Right cardiac atrium (tissue), 5 donors: ENCODE data around the gene TMPRSS5. TPM values are rescaled to one million over a fixed set of nuclear protein-coding genes. Genes with fewer than 3 reads are reported as not detected.

ENCODE experiments used
- ATAC-seq, 2 donors: fragments of 200-7000 bp; cut with Tn5 transposase; one replicate each; pipeline versions ENCODE4 v1.8.0 to v1.9.1; 2020; ENCODE audit warnings: moderate library complexity in 2 of 2, mild to moderate bottlenecking in 1 of 2
- DNase-seq, 3 donors: peaks; one replicate each; pipeline ENCODE4 v3.0.0-alpha.2; 2020
- H3K27ac ChIP-seq: one replicate; pipeline ENCODE4 v1.5.1; 2013; ENCODE audit warnings: mild to moderate bottlenecking, low read length, control low read depth, moderate library complexity
- H3K27me3 ChIP-seq: one replicate; pipeline ENCODE4 v1.6.1; 2013; ENCODE audit not compliant: control insufficient read depth, insufficient read depth
- H3K4me1 ChIP-seq: one replicate; pipeline ENCODE4 v1.6.1; 2013; ENCODE audit warnings: low read length; ENCODE audit not compliant: control insufficient read depth, insufficient read depth
- H3K4me3 ChIP-seq: one replicate; pipeline ENCODE4 v1.5.1; 2013; ENCODE audit warnings: low read length, control low read depth
- H3K9me3 ChIP-seq: one replicate; pipeline ENCODE4 v1.6.1; 2013; ENCODE audit warnings: low read length; ENCODE audit not compliant: control insufficient read depth
- WGBS: extraction: QIAGEN DNeasy Blood & Tissue Kit; methylation state at CpG from one replicate; pipeline ENCODE4 v1.1.7; 2013; 5-methylcytosine and 5-hydroxymethylcytosine counted together
- intact Hi-C, 4 donors: fragments of 100-400 bp; cut with DNase I; formaldehyde crosslinking; loops; one replicate each; pipeline versions ENCODE4 v1.11.0 to v1.14.0; 2022 to 2023
- polyA plus RNA-seq: library from polyadenylated mRNA; stranded (reverse); fragments of 200-250 nt; gene quantifications from one replicate; pipeline ENCODE4 v1.2.3, GENCODE V29; 2013
- total RNA-seq, 4 donors: library from RNA; stranded (reverse); fragmentation: NEBNext Ultra II Directional; extraction: Animal tissue kit (Norgen Biotek cat#: 25700); gene quantifications; one replicate each; pipeline ENCODE4 v1.2.1, GENCODE V29; 2021
- donor health status: healthy with polysubstance abuse.
- donor health status: DM: no; HTN: yes; CAD: no.
- donor health status: DM: no; HTN: no; CAD: no.
- donor health status: DM: no; HTN: yes; CAD: no; lungs with severe emphysema.
- donor health status: DM: yes; HTN: yes; CAD: no.

TMPRSS5 gene
- total and polyA plus RNA-seq, 5 donors = 0.17 to 1.6 (median 0.53) TPM

DNA sequence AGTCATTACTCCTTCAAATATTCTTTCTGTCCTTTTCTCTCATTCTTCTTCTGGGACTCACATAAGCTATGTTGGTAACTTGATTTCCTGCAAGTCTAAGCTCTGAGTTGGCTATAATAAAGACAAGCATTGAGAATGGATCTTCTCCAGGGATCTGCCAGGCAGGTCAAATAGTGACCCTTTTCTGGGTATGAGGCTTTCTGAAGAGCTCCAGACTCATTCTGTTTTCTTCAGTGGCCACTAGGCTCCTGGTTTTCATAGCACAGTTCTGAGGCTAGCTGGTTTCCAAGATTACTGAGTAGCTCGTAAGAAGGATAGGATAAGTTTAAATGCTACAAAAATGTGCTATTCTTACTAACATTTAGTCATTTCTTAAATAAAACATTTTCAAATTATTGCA lies 38.3 kb downstream of the TMPRSS5 start:
- WGBS = 75% methylated on average over 1 of the region's 1 CpG
- no peaks in the 10 kb centered on the region for H3K27me3 ChIP-seq
- ATAC-seq (no peak), DNase-seq (no peak)
- H3K4me3 ChIP-seq = no peak overlapping the region
- no peaks in the 10 kb centered on the region for H3K4me1 ChIP-seq
- no peak overlapping the region for H3K27ac ChIP-seq
- H3K9me3 ChIP-seq = no peaks in the 10 kb centered on the region
- intact Hi-C loops = no loop called here

DNA sequence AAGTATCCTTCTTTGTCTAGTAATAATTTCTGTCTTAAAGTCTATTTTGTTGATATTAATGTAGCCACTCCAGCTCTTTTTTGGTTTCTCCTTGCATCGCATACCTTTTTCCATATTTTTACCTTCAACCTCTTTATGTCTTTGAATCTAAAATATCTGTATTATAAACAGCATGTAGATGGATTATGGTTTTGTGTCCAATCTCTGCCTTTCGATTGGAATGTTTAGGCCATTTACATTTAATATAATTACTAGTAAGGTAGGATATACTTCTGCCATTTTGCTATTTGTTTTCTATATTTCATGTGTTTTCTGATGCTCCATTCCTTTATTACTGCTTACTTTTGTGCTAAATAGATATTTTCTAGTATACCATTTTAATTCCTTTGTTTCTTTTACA lies 39.5 kb downstream of the TMPRSS5 start:
- ATAC-seq (no peak), DNase-seq (no peak)
- 94% methylated on average over 2 of the region's 2 CpGs for WGBS
- Histone ChIP-seq H3K27ac (no peak overlapping the region), H3K9me3 (no peaks in the 10 kb centered on the region), H3K27me3 (no peaks in the 10 kb centered on the region), H3K4me3 (no peak overlapping the region), H3K4me1 (no peaks in the 10 kb centered on the region)
- intact Hi-C loops = no loop called here

DNA sequence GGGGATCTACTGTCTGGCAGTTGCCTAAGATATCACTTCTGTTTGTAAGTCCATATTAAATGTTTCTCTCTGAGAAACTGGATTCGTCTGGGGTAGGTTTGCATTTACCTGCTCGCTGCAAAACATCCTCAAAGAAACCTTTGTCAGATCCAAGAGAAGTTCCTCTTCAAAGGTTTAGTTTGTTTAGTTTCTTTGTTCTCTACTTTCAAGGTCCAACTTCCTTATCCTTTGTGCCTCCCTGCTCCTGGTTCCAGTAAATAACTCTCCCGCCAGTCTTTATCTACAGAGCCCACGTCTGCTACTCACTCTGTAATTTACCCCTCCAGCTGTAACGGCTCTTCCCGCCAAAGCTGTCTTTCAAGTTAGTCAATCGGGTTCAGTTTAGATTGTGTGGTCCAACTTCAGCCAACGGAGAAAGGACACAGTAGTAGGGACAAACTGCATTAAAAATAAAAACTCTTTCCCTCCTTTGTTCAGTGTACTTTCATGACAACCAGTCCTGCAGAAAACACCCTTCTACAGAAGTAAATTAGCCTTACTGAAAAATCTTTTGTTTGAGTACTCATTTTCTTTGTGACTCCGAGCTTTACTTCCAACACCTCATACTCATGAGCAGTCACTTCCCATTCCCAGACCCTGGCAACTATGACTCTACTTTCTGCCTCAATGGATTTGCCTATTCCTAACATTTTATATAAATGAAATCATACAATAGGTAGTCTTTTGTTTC lies 41.0 kb downstream of the TMPRSS5 start:
- intact Hi-C loops = no loop called here
- Histone ChIP-seq H3K4me3 (no peak overlapping the region), H3K27me3 (no peaks in the 10 kb centered on the region), H3K9me3 (no peaks in the 10 kb centered on the region), H3K4me1 (no peaks in the 10 kb centered on the region), H3K27ac (no peak overlapping the region)
- ATAC-seq (no peak), DNase-seq (no peak)
- 46% methylated on average over 9 of the region's 9 CpGs for WGBS

DNA sequence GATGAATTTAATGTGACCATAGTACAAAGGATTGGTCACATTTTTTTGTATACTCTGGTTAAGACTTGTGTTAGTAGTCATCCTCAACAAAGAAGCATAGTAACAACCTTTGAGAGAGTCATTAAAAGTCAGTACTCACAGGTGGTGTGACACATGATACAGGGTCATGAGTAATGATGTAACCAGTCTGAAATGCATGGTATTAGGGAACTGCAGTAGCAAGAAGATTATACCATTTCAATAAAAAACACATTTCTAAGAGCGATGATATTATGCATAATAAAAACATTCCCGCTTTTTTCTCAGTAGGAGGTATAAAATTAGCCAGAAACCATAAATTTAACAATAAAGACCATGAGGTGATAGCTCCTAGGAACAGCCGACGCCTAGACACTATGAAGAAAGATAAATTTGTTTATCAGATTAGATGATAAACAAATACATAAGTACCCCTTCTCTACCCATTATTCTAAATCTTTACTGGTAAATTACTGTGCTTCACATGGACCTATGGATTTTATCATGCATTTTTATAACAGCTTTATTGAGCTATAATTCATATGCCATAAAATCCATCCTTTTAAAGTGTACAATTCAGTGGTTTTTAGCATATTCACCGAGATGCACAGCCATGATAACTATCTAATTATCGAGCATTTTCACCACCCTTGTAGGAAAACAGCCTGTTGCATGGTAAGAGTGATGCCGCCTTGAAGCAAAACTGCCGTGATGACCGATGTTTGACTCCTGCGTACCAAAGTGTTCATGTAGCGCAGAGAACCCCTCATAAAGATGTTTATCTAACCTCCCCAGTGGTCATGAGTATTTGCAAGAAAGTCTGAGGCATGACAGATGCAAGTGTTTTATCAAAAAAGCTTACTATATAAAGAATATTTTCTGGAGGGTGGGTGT lies 41.8 kb downstream of the TMPRSS5 start:
- H3K9me3 ChIP-seq = no peaks in the 10 kb centered on the region
- H3K27ac ChIP-seq = no peak overlapping the region
- no peak for ATAC-seq
- WGBS = 71% methylated on average over 11 of the region's 11 CpGs
- intact Hi-C loops = no loop called here
- H3K27me3 ChIP-seq = no peaks in the 10 kb centered on the region
- no peak for DNase-seq
- H3K4me1 ChIP-seq = no peaks in the 10 kb centered on the region
- no peak overlapping the region for H3K4me3 ChIP-seq

DNA sequence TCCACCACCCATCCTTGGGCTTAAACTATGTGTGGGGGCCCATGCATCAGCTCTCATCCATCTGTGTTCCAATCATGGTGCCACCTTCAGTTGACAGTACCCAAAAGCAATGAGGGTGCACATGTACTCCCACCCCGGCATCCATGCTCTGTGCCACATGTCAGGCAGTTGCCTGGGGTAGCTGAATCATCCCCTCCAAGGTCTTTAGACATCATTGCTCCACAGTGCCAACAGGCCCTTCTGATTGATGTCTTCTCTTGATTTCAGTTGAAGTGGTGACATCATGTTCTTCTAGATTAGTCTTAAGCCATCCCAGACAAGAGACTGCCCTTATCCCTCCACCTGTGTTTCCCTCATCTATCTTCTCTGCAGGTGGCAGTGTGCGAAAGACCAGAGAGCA lies 42.5 kb downstream of the TMPRSS5 start:
- Histone ChIP-seq H3K9me3 (no peaks in the 10 kb centered on the region), H3K4me3 (no peak overlapping the region), H3K4me1 (no peaks in the 10 kb centered on the region), H3K27ac (no peak overlapping the region), H3K27me3 (no peaks in the 10 kb centered on the region)
- ATAC-seq (no peak), DNase-seq (no peak)
- intact Hi-C loops = no loop called here
- WGBS = 96% methylated on average over 2 of the region's 2 CpGs

DNA sequence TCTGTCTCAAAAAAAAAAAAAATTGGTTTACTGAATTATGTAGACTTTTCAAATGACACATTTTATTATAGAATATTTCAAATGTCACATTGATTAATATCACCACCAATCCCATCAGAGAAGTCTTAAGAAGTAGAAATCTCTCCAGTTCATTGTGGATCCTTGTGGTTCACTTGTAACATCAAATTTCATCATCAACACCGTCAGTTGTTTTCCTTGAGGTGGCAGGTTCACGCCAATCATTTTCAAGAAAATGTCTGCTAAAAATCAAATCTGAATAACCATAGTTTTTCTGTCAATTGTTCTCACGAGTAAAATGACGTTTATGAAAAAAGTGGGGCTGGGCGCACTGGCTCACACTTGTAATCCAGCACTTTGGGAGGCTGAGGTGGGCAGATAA lies 50.3 kb downstream of the TMPRSS5 start:
- no peak for ATAC-seq
- intact Hi-C loops = no loop called here
- Histone ChIP-seq H3K4me3 (no peak overlapping the region), H3K9me3 (no peaks in the 10 kb centered on the region), H3K27ac (no peak overlapping the region), H3K4me1 (no peaks in the 10 kb centered on the region), H3K27me3 (no peaks in the 10 kb centered on the region)
- WGBS = 91% methylated on average over 5 of the region's 5 CpGs
- no peak for DNase-seq

DNA sequence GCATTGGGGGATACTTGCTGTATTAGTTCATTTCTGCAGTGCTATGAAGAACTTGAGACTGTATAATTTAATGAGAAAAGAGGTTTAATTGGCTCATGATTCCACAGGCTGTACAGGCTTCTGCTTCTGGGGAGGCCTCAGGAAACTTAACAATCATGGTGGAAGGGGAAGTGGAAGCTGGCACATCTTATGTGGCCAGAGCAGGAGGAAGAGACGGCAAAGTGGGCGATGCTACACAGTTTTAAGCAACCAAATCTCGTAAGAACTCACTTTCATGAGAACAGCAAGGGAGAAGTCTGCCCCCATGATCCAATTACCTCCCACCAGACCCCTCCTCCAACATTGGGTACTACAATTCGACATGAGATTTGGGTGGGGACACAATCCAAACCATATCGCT lies 55.1 kb downstream of the TMPRSS5 start:
- Histone ChIP-seq H3K27ac (no peak overlapping the region), H3K4me1 (no peaks in the 10 kb centered on the region), H3K27me3 (no peaks in the 10 kb centered on the region), H3K4me3 (no peak overlapping the region), H3K9me3 (no peaks in the 10 kb centered on the region)
- ATAC-seq (no peak), DNase-seq (no peak)
- intact Hi-C loops = no loop called here
- WGBS = 86% methylated on average over 5 of the region's 5 CpGs

DNA sequence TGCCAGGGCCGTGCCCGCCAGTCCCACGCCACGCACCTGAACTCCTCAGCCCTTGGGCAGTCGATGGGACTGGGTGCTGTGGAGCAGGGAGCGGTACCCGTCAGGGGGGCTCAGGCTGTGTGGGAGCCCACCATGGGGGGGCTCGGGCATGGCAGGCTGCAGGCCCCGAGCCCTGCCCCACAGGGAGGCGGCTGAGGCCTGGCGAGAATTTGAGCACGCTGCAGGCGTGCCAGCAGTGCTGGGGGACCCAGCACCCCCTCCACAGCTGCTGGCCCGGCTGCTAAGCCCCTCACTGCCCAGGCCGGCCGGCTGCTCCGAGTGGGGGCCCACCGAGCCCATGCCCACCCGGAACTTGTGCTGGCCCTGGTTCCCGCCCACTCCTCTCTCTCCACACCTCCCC lies 56.8 kb downstream of the TMPRSS5 start:
- Histone ChIP-seq H3K4me1 (no peaks in the 10 kb centered on the region), H3K27me3 (no peaks in the 10 kb centered on the region), H3K4me3 (no peak overlapping the region), H3K27ac (no peak overlapping the region), H3K9me3 (no peaks in the 10 kb centered on the region)
- DNase-seq (no peak), ATAC-seq (no peak)
- 90% methylated on average over 20 of the region's 20 CpGs for WGBS
- intact Hi-C loops = no loop called here

DNA sequence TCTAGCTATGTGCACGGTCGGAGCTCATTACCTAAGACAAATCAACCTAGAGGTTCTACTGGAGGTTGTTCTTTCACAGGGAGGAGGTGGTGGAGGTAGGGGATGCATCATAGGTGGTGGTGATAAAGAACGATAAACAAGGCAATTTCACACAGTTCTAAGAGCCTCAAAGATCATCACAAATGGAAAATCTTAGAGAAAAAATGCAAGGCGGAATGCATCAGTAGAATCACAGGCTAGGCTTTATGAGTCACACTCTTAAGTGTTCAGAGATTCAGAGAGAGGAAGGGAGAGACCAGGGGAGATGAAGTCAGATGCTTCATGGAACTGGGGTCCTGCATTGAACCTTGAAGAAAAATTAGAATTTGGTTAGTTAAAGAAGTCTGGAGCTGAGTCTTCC lies 58.3 kb downstream of the TMPRSS5 start:
- no peaks in the 10 kb centered on the region for H3K4me1 ChIP-seq
- H3K4me3 ChIP-seq = no peak overlapping the region
- intact Hi-C loops = no loop called here
- H3K27ac ChIP-seq = no peak overlapping the region
- H3K9me3 ChIP-seq = no peaks in the 10 kb centered on the region
- 91% methylated on average over 4 of the region's 4 CpGs for WGBS
- ATAC-seq = no peak
- no peaks in the 10 kb centered on the region for H3K27me3 ChIP-seq
- no peak for DNase-seq

DNA sequence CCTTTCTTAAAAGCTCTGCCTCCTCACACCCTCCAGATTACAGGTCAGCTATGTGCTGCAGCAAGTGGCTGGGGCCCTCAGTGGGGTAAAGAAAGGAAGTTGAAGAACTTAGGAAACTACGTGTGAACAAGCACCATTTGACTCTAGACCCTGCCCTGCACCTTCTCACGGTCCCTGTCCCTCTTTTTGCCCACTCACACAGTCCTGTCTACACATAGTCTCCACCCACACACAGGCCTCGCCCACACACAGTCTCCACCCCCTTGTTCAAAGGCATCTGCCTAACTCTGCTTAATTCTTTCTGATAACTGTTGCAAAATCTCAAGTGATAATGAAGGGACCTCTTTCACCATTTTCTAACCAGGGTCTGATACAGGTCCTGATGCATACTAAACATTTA lies 59.0 kb downstream of the TMPRSS5 start:
- Histone ChIP-seq H3K27me3 (no peaks in the 10 kb centered on the region), H3K4me3 (no peak overlapping the region), H3K27ac (no peak overlapping the region), H3K4me1 (no peaks in the 10 kb centered on the region), H3K9me3 (no peaks in the 10 kb centered on the region)
- ATAC-seq = no peak
- no peak for DNase-seq
- intact Hi-C loops = no loop called here
- WGBS = 51% methylated on average over 3 of the region's 3 CpGs

DNA sequence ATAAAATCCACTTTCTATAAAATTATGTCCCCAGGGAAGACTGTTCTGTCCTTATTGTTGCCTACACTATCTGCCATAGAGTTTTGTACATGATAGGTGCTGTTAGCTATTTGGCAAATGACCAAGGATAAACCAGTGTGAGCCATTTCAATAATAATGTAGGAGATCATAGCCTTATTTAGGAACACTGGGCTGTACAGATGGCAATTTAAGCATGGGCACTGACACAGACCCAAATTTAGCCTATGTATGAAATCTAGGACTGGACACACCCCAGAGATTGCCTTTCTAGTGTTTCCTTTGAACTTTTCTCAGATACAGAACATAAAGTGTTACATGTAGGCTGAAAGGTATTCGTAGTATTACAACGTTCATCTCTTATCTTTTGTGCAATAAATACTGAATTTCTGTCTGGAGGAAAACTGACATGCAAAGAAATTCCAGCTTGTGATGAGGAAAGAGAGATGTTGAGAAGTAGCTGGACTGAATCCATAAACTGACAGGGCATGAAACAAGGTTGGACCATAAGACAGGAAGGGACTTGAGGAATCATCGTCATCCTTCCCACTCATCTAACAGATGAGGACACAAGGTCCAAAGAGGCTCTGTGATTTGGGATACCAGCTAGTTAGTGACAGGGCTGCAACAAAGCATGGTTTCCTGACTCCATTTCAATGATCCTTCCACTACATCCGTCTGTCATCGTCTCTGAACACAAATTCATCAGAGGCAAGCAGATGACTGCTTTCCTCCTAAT lies 60.3 kb downstream of the TMPRSS5 start:
- Histone ChIP-seq H3K4me3 (no peak overlapping the region), H3K4me1 (no peaks in the 10 kb centered on the region), H3K9me3 (no peaks in the 10 kb centered on the region), H3K27me3 (no peaks in the 10 kb centered on the region), H3K27ac (no peak overlapping the region)
- DNase-seq (no peak), ATAC-seq (no peak)
- WGBS = 52% methylated on average over 5 of the region's 5 CpGs
- intact Hi-C loops = no loop called here
